AG04449 (cell line): ENCODE results near the gene HMGN4.

ENCODE experiments used
- CTCF ChIA-PET: fragments of 350-600 bp; formaldehyde crosslinking; extraction: SDS; loops from one replicate; lab custom pipeline; 2021; ENCODE audit warnings: antibody characterized with exemption; lab: Yijun Ruan, JAX
- POLR2A ChIA-PET: fragments of 400-600, 350-600 bp; formaldehyde crosslinking; extraction: SDS; loops from one replicate; lab custom pipeline; 2020; ENCODE audit warnings: antibody characterized with exemption, inconsistent platforms; lab: Yijun Ruan, JAX
- DNase-seq: peaks from one replicate; pipeline ENCODE4 v3.0.0-alpha.2; 2010; ENCODE audit warnings: low read depth, low spot score
- H3K4me3 ChIP-seq: 2 replicates; pipeline ENCODE4 v1.5.1; 2011; ENCODE audit warnings: low read depth, mild to moderate bottlenecking, control low read depth, low read length
- CTCF ChIP-seq: IDR thresholded peaks from one replicate; pipeline ENCODE4 v1.5.1; 2011; ENCODE audit warnings: mild to moderate bottlenecking, moderate library complexity, low read length, control low read depth, inconsistent platforms; ENCODE audit not compliant: insufficient read depth; ENCODE audit errors: missing control alignments

The HMGN4 gene

GRCh38 chr6:26581164-26581915 is 43.2 kb downstream of the HMGN4 start:
- ChIA-PET POLR2A (no interaction called here), CTCF (interaction anchor here (16.8 to 20.3 kb wide), 2 partner anchors 4 to 7 kb away, joined by 380 read pairs; partner anchors contain the start of gene ABT1)
- no peak overlapping the region for H3K4me3 ChIP-seq
- no peak for DNase-seq
- no peak for TF ChIP-seq CTCF

- DNase-seq: no peak
- ChIA-PET POLR2A (no interaction called here), CTCF (interaction anchor here (0.9 to 16.8 kb wide), 3 partner anchors 11 to 249 kb away, joined by 3 to 380 read pairs (median 183); no protein-coding TSS in a partner anchor)
- no peak for TF ChIP-seq CTCF
- no peak overlapping the region for H3K4me3 ChIP-seq
Measured at GRCh38 chr6:26588965-26589364, 50.8 kb downstream of the HMGN4 start.

GRCh38 chr6:26592649-26593048 is 54.5 kb downstream of the HMGN4 start:
- ChIA-PET CTCF (interaction anchor here (8.5 to 16.8 kb wide), 2 partner anchors 15 to 252 kb away, joined by 183 to 380 read pairs; no protein-coding TSS in a partner anchor), POLR2A (no interaction called here)
- DNase-seq: no peak
- TF ChIP-seq CTCF: no peak
- H3K4me3 ChIP-seq: no peak overlapping the region

GRCh38 chr6:26593278-26594130 is 55.3 kb downstream of the HMGN4 start:
- TF ChIP-seq CTCF: no peak
- ChIA-PET POLR2A (interaction anchor here (0.6 kb wide), 1 partner anchor 21 kb away, joined by 3 read pairs; no protein-coding TSS in a partner anchor), CTCF (interaction anchor here (3.3 to 16.8 kb wide), 3 partner anchors 16 to 420 kb away, joined by 25 to 380 read pairs (median 183); no protein-coding TSS in a partner anchor)

GRCh38 chr6:26594131-26594498 is 55.9 kb downstream of the HMGN4 start:
- H3K4me3 ChIP-seq: no peak overlapping the region
- TF ChIP-seq CTCF: no peak
- ChIA-PET POLR2A (interaction anchor here (0.6 to 0.8 kb wide), 3 partner anchors 22 to 539 kb away, joined by 3 to 4 read pairs (median 3); a partner anchor contains a TSS), CTCF (interaction anchor here (2.0 to 16.8 kb wide), 5 partner anchors 17 to 421 kb away, joined by 8 to 380 read pairs (median 25); no protein-coding TSS in a partner anchor)
- DNase-seq: no peak

More at GRCh38 chr6:26593278-26594130, 55.3 kb downstream of the HMGN4 start:
- DNase-seq: no peak
- H3K4me3 ChIP-seq: no peak overlapping the region
